NCI-H1048 (cell line): ENCODE results near the gene RHOF.

Source experiments
- DNase-seq: peaks from one replicate; lab custom pipeline; 2025; lab: John Stamatoyannopoulos, UW

The RHOF gene

GRCh38 chr12:121741743-121742142 lies 51.7 kb downstream of the RHOF start:
- no peak for DNase-seq

DNA sequence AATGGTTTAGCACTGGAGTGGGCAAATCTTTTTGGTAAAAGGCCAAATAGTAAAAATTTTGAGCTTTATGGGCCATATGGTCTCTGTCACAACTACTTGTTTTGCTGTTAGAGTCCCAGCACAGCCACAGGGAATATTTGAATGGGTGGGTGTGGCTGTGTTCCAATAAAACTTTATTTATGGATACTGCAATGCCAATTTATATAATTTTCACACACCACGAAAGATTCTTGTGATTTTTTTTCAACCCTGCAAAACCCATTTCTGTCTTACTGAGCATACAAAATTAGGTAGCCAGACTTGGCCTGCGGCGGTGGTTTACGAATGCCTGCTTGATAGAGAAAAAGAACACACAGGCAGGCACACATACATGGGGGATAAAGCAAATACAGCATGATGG lies 52.6 kb downstream of the RHOF start:
- no peak for DNase-seq

DNA sequence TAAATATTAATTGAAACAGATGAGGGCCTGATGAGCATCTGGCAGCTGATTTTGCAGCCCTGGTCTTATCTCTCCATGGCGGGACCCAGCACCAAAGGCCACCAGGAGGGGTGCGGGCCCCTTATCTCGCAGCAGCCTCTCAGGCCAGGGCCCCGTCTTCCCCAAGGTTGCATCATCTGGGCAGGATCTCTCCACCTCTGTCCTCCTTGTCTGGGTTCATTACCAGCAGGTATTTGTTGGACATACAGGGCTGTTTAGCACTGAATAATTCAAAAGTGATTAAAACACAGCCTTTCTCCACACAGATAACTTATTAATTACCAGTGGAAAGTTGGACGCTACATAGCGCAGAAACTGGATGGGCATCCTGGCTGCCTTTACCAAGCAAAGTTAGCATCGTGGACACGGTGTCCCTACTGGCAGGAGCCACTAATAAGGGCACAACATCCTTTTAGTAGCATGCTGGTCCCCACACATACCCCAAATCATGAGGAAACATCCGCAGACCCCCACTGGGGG lies 55.1 kb downstream of the RHOF start:
- no peak for DNase-seq

GRCh38 chr12:121733849-121734248 lies 59.6 kb downstream of the RHOF start:
- no peak for DNase-seq

GRCh38 chr12:121731473-121731872 lies 62.0 kb downstream of the RHOF start:
- no peak for DNase-seq

GRCh38 chr12:121729021-121729420 lies 64.5 kb downstream of the RHOF start:
- no peak for DNase-seq
